ENCODE data around the gene PPP4C.
A peak's percentile ranks its signal among the peaks of the same experiment; 100 is the strongest.
"Not testable (repeated sequence)": the region's sequence is repeated elsewhere in the genome, so short reads cannot be mapped to it uniquely, and the experiment has no call there.

Gene PPP4C

DNA sequence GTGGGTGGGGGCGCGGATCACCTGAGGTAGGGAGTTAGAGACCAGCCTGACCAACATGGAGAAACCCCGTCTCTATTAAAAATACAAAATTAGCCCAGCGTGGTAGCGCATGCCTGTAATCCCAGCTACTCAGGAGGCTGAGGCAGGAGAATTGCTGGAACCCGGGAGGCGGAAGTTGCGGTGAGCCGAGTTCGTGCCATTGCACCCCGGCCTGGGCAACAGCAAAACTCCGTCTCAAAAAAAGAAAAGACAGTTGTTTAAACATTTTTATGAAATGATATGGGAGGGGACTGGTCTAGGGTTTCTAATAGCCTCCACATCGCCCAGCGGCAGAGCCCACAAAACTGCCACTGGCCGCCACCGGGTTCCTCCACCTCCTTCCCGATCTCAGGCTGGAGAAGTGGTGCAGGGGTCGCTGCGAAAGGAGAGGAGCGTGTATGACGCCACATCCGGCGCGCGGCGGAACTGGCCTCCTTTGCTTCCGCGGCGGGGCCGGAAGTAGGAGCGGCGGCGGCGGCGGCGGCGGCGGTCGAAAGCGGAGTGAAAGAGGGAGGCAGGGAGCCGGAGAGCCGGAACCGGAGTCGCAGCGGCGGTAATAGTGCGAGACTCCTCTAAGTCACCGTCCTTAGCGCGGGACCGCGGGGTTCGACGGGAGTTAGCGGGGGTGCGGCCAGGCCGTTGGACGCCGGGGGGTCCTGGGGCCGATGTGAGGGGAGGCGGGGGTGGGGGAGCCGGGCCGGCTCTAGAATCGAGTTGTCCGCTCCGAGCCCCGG, at the start of gene PPP4C:
PPP4C (plus strand) TSS at position 492 of the 773 bp plus-strand sequence. CDS start 384 bp downstream, outside the sequence.
- DNase-seq: peak; percentile 96

DNA sequence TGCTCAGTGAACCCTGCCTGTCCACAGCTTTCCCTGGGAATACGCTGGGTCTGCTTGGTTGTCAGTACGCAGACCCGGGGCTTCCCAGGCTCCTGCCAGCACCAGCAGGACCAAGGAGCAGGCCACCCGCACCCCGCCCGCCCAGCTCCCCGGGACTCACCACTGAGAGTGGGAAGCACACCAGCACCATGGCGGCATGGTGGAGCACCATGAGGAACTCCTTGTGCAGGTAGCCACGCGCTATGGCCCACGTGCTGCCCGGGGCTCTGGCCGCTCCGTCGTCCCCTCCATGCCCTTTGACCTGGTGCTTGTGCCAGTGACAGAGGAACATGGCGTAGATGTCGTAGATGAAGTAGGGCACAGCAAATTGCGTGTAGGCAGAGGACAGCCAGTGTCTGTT, 49.3 kb upstream of the PPP4C start:
- no peak for DNase-seq

DNA sequence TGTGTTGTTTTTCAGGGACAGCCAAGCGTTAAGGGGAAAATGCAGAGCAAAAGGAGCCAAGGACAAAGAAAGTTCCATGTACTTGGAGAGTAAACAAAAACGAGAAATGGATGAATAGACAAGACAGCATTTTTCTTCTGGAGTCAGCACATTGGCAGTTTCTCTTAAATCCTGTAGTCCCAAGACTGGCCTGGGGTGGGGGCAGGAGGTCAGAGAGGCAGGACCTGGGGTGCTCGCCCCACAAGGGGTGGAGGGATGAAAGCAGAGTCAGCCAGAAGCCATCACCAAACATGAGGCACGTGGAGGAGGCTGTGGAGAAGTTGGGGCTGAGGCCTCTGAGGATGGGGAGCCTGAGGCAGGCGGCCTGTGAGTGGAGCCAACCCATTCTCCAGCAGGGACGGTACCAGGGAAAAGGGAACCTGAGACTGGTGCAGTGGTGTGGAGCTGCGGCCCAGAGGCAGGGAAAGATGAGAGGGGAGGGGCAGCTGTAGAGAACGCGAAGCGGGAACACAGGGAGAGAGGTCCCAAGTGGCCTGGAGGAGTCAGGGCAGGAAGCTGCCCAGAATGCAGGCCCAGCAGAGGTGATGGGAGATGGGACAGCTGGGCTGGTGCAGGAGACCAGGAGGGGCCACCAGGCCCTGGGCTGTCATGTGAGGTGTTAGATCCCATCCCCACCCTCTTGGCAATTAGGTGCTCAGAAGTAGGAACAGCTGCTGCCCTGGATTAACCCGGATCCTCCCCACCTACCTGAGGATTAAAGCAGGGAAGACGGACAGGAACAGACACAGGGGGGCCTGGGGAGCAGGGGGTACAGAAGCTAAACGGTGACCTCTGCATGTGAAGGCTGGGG, 48.0 kb upstream of the PPP4C start:
- peak; percentile 38 for DNase-seq

DNA sequence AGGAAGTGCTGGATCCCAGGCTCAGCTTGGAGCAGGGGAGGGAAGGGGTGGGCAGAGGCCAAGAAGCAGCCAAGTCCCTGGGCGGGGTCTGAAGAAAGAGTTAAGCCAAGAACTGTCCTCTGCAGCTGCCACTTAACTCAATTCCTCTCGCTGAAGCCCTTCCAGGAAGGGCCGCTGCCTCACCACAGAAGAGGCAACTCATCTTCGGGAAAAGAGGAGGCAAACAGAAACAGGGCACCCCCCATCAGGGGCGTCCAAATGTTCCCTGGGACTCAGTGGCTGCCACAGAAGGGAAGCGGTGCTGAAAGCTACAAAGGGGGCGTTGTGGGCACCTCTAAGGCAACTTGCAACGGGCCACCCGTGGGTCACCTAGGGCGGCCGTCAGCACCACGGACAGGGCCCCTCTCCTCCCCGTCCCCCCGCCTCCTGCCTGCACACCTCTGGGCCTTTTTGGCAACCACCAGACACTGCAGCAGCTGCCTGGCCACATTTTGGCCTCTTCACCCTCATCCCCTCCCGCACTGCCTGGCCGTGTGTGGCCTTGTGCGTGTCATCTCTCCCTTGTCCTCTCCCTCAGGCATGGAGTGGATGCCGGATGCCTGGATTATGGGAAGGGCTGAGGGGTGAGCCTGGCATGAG, 47.2 kb upstream of the PPP4C start:
- DNase-seq: peak; percentile 53

DNA sequence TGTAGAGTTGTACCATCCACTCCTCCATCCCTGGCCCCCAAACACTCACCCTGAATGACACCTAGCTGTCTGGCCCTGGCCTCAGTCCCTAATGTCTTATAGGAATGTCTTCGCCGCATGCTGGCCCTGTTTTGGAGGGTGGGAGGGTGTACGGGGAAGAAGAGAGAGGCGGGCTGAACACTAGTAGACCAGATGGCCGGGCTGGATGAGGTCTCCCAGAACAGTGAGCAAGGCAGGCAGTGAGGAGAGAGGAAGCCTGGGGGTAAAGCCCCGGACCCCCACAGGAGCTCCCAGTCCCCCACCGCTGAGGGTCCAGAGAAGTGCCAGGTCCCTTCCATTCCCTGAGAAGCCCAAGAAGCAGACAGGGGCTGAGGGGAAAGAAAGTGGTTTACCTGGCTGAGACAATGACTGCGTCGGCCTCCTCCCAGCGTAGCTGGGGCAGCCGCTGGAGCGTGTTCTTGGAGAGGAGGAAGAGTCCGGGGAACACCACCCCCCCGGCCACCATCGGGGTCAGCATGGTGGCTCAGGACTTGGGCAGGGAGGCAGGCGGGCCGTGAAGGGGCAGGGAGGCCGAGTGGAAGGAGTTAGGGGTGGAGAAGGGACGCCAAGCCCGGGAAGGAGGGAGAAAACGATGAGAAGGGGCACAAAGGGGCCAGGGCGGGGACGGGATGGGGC, 45.6 kb upstream of the PPP4C start:
- DNase-seq: peak; percentile 41

DNA sequence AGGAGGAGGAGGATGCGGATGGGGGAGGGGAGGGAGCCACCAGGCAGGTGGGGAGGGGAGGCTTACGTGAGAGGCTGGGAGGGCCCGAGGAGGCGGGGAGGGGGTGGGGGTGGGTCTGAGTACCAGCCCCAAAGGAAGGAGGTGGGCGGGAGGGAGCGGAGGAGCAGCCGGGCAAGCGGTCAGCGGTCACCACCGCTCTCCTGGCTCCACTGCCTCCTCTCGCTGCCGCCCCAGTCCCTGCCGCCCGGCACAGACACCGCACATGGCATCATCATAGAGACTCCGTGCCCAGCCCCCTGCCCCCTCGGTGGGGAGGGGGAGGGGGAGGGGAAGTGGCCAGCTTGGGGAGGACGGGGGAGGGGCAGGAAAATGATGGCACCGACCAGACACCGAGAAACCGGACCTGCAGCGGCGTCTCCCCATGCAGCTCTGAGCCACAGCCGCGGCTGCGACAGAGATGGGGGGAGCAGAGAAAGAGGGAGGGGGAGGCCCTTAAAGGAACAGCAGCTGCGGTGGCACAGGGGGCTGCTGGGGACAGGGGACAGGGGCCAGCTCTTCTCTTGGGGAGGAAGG, 44.9 kb upstream of the PPP4C start, which contains the start of gene TLCD3B:
TLCD3B (minus strand) TSS at position 431 of the 573 bp plus-strand sequence. CDS start 744 bp downstream, outside the sequence.
- peak; percentile 75 for DNase-seq

DNA sequence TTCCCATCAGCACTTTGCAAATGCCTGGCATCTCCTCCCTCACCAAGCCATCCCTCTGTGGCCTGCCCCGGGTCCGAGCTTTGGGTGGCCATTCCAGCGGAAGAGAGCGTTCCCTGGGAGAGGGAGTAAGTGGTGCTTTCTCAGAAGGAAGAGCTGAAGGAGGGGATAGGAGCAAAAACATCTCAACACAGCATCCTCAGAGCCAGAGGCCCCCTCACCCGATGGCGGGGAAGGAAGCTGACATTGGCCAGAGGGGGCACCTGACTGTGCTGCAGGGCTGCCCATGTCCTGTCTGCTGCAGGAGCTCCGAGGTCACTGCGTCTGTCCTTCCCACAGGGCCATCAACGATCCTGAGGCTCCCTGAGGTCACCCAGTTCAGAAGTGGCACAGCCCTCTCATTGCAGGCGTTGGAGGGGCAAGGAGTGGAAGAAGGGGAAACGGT, 44.3 kb upstream of the PPP4C start:
- no peak for DNase-seq

DNA sequence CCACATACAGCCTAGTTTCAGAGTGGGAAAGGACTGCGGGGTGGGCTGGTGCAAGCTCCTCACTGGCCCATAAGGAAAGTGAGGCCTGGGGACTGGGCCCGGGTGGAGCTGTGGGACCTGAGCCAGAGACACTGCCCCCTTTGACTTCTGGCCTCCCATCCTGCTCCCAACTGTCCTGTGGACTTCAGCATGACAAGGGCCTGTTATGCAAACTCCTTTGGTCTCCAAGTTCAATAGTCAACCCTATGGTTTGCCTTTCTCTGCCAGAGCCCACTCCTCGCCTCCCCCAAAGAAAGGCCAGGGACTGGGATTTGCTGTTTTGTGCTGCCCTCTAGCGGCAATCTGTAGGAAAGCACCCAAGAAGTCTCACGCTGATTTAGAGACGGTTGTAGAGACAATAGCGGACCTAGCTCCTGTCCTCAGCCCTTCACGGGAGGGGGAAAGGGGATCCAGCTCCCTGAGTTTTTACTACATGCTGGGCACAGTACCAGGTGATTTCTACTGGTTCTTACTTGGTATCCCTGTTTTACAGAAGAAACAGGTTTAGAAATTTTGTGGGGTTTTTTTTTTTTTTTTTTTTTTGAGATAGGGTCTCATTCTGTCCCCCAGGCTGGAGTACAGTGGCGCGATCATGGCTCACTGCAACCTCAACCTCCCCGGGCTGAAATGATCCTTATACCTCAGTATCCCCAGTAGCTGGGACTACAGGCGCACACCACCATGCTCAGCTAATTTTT, 43.5 kb upstream of the PPP4C start:
- DNase-seq: peak; percentile 94

DNA sequence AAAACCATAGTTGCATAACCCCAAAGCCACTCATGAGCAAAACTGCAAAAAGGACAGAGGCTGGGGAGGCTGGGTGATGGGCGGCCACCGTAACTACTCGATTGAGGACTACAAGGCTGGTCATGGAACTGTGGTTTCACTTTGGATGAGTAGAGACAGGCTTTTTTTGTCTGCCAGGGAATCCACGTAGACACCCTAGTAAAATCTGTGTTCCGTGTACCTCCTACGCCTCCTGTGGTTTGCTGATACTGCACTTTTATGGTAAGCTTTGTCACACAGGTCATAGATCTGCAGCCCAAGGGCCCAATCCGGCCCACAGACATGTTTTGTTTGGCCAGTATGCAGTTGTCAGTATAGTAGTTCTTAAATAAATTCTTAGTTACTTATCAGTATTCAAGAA, 42.5 kb upstream of the PPP4C start:
- DNase-seq: no peak

DNA sequence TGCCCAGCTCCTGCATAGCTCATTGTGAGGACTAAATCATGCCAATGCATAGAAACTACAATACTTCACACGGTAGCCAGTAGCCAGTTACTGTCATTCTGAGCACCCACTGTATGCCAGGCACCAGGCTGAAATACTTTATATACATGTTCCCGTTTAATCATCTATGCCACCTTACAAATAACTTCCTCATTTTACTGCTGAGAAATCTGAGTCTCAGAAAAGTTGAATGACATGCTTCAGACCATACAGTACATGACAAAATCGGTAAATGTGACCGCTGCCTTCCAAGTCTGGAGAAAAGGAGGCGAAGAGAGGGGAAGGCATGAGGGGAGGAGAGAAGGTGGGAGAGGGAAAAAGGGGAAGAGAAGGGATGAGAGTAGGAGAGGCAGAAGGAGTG, 35.6 kb upstream of the PPP4C start:
- DNase-seq: no peak

DNA sequence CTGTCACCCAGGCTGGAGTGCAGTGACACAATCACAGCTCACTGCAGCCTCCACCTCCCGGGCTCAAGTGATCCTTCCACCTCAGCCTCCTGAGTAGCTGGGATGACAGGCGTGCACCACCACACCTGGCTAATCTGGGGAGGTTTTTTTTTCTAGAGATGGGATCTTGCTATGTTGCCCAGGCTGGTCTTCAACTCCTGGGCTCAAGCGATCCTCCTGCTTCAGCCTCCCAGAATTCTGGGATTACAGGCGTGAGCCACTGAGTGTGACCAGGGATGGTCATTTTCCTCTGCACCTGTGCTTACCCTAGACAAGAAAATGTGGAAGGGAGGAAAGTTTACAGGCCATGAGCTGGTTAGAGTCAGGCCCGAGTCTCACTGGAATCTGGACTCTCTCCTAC, 35.1 kb upstream of the PPP4C start:
- DNase-seq: not testable (repeated sequence)

DNA sequence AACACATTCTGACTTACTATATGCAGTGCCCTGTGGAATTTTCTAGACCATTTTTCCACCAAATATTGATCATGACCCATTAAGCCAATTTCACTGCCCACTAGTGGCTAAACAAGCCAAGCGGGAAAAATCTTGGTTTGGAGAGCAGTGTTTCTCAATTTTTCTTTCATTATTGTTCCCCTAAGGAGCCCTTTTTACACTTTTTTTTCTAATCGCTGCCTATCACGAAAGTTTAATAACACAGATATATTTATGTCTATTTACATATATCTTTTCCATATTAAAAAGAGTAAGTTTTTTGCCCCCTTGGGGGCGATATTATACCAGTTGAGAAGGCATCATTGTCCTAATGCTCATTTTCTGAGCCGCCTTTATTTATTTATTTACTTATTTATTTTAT, 34.0 kb upstream of the PPP4C start:
- peak; percentile 59 for DNase-seq

DNA sequence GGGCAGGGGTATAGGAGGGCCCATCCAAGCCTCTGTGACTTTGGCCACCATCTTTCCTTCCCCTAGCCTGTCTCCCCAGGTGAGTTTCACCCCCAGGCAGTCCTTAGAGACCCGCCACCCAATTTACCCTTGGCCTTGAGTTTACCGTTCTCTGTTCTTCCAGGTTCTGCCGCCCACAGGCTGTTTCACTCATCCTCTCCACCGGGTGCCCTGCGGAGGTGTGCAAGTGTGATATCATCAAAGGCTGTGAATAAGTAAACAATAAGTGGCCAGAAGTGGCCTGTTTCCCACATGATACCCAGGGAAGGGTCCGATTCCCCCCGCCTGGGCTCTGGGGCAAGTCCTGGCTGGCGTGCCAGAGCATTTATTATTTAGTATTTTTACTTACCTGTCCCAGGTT, 29.6 kb upstream of the PPP4C start:
- DNase-seq: no peak

DNA sequence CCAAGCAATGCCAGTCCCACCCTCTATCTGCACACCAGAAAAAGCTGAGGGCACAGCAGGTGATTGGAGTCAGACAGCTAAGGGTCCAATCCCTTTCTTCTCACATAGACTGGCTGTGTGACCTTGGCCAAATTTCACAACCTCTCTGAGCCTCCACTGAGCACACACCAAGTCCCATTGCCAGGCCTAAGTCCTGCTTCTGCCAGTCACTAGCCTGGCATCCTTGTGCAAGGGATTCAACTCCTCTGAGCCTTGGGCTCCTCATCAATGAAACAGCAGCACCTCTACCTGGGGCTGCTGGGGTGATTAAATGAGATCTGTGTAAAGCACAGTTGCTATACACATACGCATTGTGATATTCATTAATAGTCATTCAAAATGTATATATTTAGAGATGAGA, 29.2 kb upstream of the PPP4C start:
- no peak for DNase-seq

DNA sequence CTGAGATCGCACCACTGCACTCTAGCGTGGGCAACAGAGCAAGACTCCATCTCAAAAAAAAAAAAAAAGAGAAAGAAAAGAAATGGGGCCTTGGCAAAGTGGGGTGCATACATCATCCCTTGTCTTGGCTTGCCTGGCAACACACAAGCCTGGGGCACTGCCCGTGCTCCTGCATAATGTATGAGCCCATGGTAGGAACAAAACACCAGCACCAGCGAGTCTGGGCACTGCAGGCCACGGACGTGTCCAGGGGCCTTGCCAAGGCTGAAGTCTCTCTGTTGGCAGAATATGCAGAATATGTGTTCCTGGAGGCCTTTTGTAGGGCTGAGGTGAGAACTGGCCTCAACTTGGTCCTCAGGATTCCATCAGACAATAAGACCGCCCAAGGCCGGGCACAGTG, 25.9 kb upstream of the PPP4C start:
- DNase-seq: no peak

DNA sequence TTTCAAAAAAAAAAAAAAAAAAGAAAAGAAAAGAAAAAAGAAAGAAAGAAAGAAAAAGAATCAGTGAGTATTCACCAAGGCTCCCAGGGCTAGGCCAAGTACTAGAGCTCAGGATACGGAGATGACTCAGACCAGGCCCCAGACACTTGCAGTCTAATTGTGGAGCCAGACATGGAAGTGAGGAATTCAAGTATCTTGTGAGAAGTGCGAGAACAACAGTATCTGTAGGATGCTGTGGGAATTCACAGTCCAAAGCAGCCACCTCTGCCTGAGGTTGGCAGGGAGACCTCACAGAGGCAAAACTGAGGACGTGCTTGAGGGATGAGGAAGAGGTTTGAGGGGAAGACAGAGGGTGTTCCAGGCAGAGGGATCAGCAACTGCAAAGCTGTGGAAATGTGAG, 24.3 kb upstream of the PPP4C start:
- DNase-seq: no peak

DNA sequence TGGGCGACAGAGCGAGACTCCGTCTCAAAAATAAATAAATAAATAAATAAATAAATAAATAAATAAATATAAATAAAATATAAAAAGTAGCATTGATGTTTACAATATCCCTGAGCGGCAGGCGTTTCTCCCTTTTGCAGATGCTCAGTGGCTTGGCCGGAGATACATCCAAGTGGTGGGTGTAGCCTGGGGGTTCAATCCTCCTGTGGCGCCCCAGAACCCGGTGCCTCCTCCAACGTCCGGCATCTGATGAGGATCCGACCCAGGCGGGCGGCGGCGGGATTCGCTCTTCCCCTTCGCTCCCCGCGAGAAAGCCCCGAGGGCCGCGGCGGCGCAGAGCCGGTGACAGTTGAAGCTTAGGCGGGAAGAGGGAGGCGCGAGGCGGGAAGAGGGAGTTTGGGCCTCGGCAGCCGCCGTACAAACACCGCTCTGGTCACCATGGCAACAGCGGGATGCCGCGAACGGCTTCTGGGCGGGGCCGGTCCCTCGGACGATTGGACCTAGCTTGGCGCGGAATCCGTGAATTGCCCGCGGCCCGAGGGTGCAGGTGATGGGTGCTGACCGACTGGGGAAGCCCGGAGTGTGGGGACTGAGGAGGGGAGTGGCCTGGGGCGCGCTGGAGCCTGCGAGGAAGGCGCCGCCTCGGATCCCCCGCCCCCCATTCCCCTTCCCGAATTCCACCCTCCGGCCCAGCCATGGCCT, 23.0 kb upstream of the PPP4C start:
- DNase-seq: peak; percentile 96

DNA sequence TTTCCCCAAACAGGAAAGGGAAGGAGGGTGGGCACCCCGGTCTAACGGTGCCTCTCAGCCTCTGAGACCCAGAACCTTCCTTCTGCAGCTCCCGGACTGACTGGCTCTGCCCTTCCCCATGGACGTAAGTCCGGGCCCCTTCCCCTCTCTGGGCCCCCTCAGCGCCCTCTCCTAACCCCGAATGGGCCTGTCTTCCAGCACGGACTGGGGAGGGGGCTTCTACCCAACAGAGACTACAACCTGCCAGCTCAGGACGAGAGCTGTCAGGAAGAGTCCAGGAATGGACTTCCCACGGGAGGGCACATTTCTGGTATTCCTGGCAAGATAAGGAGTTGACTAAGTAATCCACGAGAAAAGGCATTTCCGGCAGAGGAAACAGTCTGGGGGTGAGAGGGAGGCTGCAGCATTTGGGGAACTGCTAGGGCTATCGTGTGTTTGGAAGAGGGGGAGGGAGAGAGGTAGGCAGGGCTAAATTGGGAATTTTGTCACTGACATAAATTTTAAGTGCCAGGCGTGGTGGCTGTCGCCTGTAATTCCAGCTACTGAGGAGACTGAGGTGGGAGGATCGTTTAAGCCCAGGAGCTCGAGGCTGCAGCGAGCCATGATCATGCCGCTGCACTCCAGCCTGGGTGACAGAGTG, 22.3 kb upstream of the PPP4C start:
- DNase-seq: no peak

DNA sequence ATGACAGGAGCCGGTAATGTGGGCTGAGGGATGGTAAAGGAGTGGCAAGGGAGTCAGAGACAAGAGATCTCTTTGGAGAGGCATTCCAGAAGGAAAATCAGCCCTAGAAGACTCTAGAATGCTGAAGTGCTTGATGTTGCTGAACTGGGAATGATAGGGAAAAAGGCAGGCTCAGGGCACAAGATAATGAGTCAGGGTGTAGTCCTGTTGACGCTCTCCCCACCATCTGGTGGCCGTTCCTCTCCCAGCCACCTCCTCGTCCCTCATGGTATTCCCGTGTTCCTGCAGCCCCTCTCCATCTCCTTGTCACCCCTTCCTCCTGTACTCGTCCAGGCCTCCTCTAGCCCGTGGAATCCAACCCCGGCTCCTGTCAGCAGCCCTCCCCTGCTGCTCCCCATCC, 21.3 kb upstream of the PPP4C start:
- no peak for DNase-seq

DNA sequence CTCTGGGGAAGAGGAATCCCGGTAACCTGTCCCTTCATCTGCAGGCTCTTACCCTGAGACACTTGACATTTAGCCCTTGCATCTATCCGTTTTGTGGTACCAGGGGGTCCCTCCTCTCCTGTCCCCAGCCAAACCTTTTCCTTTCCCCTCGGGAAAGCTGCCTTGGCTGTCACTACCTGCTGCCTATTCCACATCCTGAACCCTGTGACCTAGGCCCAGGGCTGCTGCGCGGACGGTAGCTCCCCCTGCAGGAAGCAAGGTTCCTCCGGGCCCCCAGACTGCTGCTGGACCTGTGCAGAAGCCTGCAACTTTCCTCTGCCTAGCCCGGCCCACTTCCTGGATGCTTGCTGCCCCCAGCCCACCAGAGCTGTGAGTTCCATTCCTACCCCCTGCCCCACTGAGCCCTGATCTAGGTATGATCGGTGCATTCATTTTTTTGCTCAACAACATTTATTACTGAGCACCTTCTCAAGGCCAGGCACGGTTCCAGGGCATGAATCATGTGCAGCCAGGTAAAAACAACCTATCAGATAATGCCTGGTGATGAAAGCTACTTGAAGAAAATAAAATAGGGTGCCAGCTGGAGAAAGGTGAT, 20.7 kb upstream of the PPP4C start:
- DNase-seq: no peak
